BJ (cell line): Measurements from ENCODE around the gene ACSL5. TPM values are rescaled to one million over a fixed set of nuclear protein-coding genes. Genes with fewer than 3 reads are reported as not detected.
"Not testable (repeated sequence)": the region's sequence is repeated elsewhere in the genome, so short reads cannot be mapped to it uniquely, and the experiment has no call there.

ENCODE experiments used
- CTCF ChIA-PET: fragments of 350-600 bp; formaldehyde crosslinking; extraction: SDS; loops from one replicate; lab custom pipeline; 2021; ENCODE audit warnings: antibody characterized with exemption, inconsistent platforms; lab: Yijun Ruan, JAX
- POLR2A ChIA-PET: fragments of 300-600 bp; sonication (Branson Sonifier 250); formaldehyde crosslinking; extraction: SDS; loops from one replicate; lab custom pipeline; 2021; ENCODE audit warnings: antibody characterized with exemption; lab: Charles Lee
- DNase-seq: peaks from one replicate; pipeline ENCODE4 v3.0.0-alpha.2; 2011; ENCODE audit warnings: low read depth
- H3K27me3 ChIP-seq: 2 replicates; pipeline ENCODE4 v1.6.0; 2011; ENCODE audit warnings: low read length; ENCODE audit not compliant: control insufficient read depth, insufficient read depth
- H3K36me3 ChIP-seq: 2 replicates; pipeline ENCODE4 v1.5.1; 2011; ENCODE audit warnings: low read length; ENCODE audit not compliant: control insufficient read depth, insufficient read depth
- H3K4me3 ChIP-seq: 2 replicates; pipeline ENCODE4 v1.5.1; 2011; ENCODE audit warnings: low read depth, mild to moderate bottlenecking, control low read depth, low read length
- CTCF ChIP-seq: IDR thresholded peaks from 2 replicates; pipeline ENCODE4 v1.5.1; 2011; ENCODE audit warnings: low read depth, mild to moderate bottlenecking, control low read depth, inconsistent platforms, low read length, moderate library complexity; ENCODE audit not compliant: insufficient read depth
- polyA plus RNA-seq: library from polyadenylated mRNA; depleted of rRNA; stranded (reverse); fragments of >200 nt; gene quantifications from 2 replicates; pipeline ENCODE4 v1.2.3, GENCODE V29; 2011

ACSL5 gene
- polyA plus RNA-seq, 1 experiment: 1.0 TPM

- CTCF ChIA-PET: interaction anchor here (0.8 to 3.0 kb wide), 3 partner anchors 10 to 19 kb away, joined by 3 to 10 read pairs (median 7); no protein-coding TSS in a partner anchor
- POLR2A ChIA-PET: no interaction called here
- DNase-seq: no peak
- no peaks in the 10 kb centered on the region for H3K36me3 ChIP-seq
- H3K27me3 ChIP-seq: no peaks in the 10 kb centered on the region
- no peak for TF ChIP-seq CTCF
- H3K4me3 ChIP-seq: no peak overlapping the region
These were observed 1.9 kb downstream of the ACSL5 start for GRCh38 chr10:112375721-112376395.

GRCh38 chr10:112376396-112376790 is 2.5 kb downstream of the ACSL5 start:
- CTCF ChIA-PET: interaction anchor here (1.9 to 3.0 kb wide), 2 partner anchors 9 to 13 kb away, joined by 7 to 10 read pairs; no protein-coding TSS in a partner anchor
- Histone ChIP-seq H3K4me3 (no peak overlapping the region), H3K36me3 (no peaks in the 10 kb centered on the region), H3K27me3 (no peaks in the 10 kb centered on the region)
- TF ChIP-seq CTCF: no peak
- POLR2A ChIA-PET: no interaction called here
- DNase-seq: no peak

- H3K27me3 ChIP-seq, H3K36me3 ChIP-seq, POLR2A ChIA-PET, H3K4me3 ChIP-seq, CTCF ChIA-PET, DNase-seq: not testable (repeated sequence)
These were observed 3.2 kb downstream of the ACSL5 start for GRCh38 chr10:112377116-112377515.

- TF ChIP-seq CTCF: no peak
- ChIA-PET CTCF (interaction anchor here (1.1 kb wide), 1 partner anchor 9 kb away, joined by 3 read pairs; no protein-coding TSS in a partner anchor), POLR2A (no interaction called here)
- DNase-seq: no peak
- Histone ChIP-seq H3K4me3 (no peak overlapping the region), H3K36me3 (no peaks in the 10 kb centered on the region), H3K27me3 (no peaks in the 10 kb centered on the region)
These were observed 5.8 kb downstream of the ACSL5 start for GRCh38 chr10:112379635-112380296.

- POLR2A ChIA-PET: no interaction called here
- Histone ChIP-seq H3K27me3 (no peaks in the 10 kb centered on the region), H3K4me3 (no peak overlapping the region), H3K36me3 (no peaks in the 10 kb centered on the region)
- no peak for DNase-seq
- CTCF ChIA-PET: interaction anchor here (1.5 kb wide), 1 partner anchor 16 kb away, joined by 3 read pairs; no protein-coding TSS in a partner anchor
- no peak for TF ChIP-seq CTCF
These were observed 8.8 kb downstream of the ACSL5 start for GRCh38 chr10:112382515-112383235.
